K562 (cell line): ENCODE data around the gene MTG2. TPM values are rescaled to one million over a fixed set of nuclear protein-coding genes. Genes with fewer than 3 reads are reported as not detected.

Experiments used
- ATAC-seq: fragments of 200-7000 bp; cut with Tn5 transposase; 3 replicates; pipeline ENCODE4 v1.9.1; 2020; ENCODE audit warnings: moderate library complexity
- BruUV-seq: library from RNA; stranded (reverse); fragments of 400-500 nt; replicated peaks from 2 replicates; lab custom pipeline; 2021; lab: Mats Ljungman, UMichigan
- CTCF ChIA-PET: fragments of 300-600 bp; formaldehyde crosslinking; extraction: SDS; loops from one replicate; lab custom pipeline; 2021; ENCODE audit warnings: low intra/inter-chr PET ratio; lab: Yijun Ruan, JAX
- POLR2A ChIA-PET: fragments of 300-600, 350-650 bp; sonication (Branson Sonifier 250); formaldehyde crosslinking; extraction: SDS; loops from one replicate; lab custom pipeline; 2021; ENCODE audit warnings: antibody characterized with exemption, inconsistent platforms; lab: Yijun Ruan, JAX
- DNase-seq, 4 experiments: peaks; one replicate each; pipeline versions ENCODE4 v3.0.0 to v3.0.0-alpha.2; 2011 to 2018; ENCODE audit warnings: low spot score in 3 of 4, mixed read lengths in 3 of 4; ENCODE audit errors: extremely low read depth in 1 of 4
- FAIRE-seq: peaks from 2 replicates; lab custom pipeline; 2011; peaks lifted over from hg19 to GRCh38; lab: Jason Lieb, UNC
- H2AFZ ChIP-seq: 2 replicates; pipeline ENCODE4 v1.6.0; 2011; ENCODE audit warnings: low read depth, low read length, control low read depth, inconsistent platforms
- H3K27ac ChIP-seq: fragments of 200-600 bp; 3 replicates; pipeline ENCODE4 v1.8.0; 2011; ENCODE audit warnings: low read depth, mild to moderate bottlenecking, control low read depth, inconsistent platforms, low read length, moderate library complexity, mixed read lengths; ENCODE audit errors: extremely low read depth
- H3K27me3 ChIP-seq, 2 experiments: fragments of 300-600 bp in 1 of 2; 2 replicates in 1 of 2; 3 replicates in 1 of 2; pipeline versions ENCODE4 v1.6.0 to v1.8.0; 2011; ENCODE audit warnings: inconsistent platforms in 2 of 2, low read length in 2 of 2, mild to moderate bottlenecking in 1 of 2, mixed read lengths in 1 of 2, moderate library complexity in 1 of 2; ENCODE audit not compliant: control insufficient read depth in 2 of 2, insufficient read depth in 2 of 2
- H3K36me3 ChIP-seq: fragments of 300-600 bp; 3 replicates; pipeline ENCODE4 v1.8.0; 2011; ENCODE audit warnings: mild to moderate bottlenecking, low read length, inconsistent platforms; ENCODE audit not compliant: control insufficient read depth, insufficient read depth
- H3K4me1 ChIP-seq, 2 experiments: fragments of 200-600 bp in 1 of 2; replicated peaks in 1 of 2; 2 replicates in 1 of 2; 3 replicates in 1 of 2; pipeline versions ENCODE4 v1.5.1 to v1.8.0; 2011; ENCODE audit warnings: inconsistent platforms in 2 of 2, low read length in 2 of 2, mild to moderate bottlenecking in 1 of 2, mixed read lengths in 1 of 2, moderate library complexity in 1 of 2; ENCODE audit not compliant: control insufficient read depth in 2 of 2, insufficient read depth in 2 of 2
- H3K4me2 ChIP-seq: 2 replicates; pipeline ENCODE4 v1.6.1; 2011; ENCODE audit warnings: low read length, control low read depth, inconsistent platforms, mixed read lengths; ENCODE audit not compliant: insufficient read depth
- H3K4me3 ChIP-seq: fragments of 200-600 bp; sonication (generic), shearing (Covaris generic); 2 replicates; pipeline ENCODE4 v1.5.1; 2016; ENCODE audit warnings: control low read depth, inconsistent platforms
- H3K79me2 ChIP-seq: fragments of 200-600 bp; 3 replicates; pipeline ENCODE4 v1.8.0; 2011; ENCODE audit warnings: low read length, inconsistent platforms; ENCODE audit not compliant: control insufficient read depth, insufficient read depth
- H3K9ac ChIP-seq, 2 experiments: 2 replicates each; pipeline versions ENCODE4 v1.6.0 to v1.6.1; 2011; ENCODE audit warnings: low read depth in 2 of 2, low read length in 2 of 2, control low read depth in 1 of 2, inconsistent platforms in 1 of 2, mild to moderate bottlenecking in 1 of 2, mixed read lengths in 1 of 2; ENCODE audit not compliant: insufficient read depth in 1 of 2
- H3K9me1 ChIP-seq: one replicate; pipeline ENCODE4 v1.6.0; 2011; ENCODE audit warnings: inconsistent platforms, mild to moderate bottlenecking, low read length, moderate library complexity; ENCODE audit not compliant: control insufficient read depth, insufficient read depth
- H3K9me3 ChIP-seq: replicated peaks from 2 replicates; pipeline ENCODE4 v1.5.1; 2011; ENCODE audit warnings: low read depth, low read length, inconsistent platforms; ENCODE audit not compliant: control insufficient read depth, insufficient read depth
- H4K20me1 ChIP-seq: replicated peaks from 2 replicates; pipeline ENCODE4 v1.6.1; 2011; ENCODE audit warnings: low read length, inconsistent platforms, mixed read lengths; ENCODE audit not compliant: control insufficient read depth, insufficient read depth
- BRF2 ChIP-seq: IDR thresholded peaks from 3 replicates; pipeline ENCODE4 v1.6.1; 2011; ENCODE audit warnings: borderline replicate concordance, mild to moderate bottlenecking; ENCODE audit not compliant: insufficient read length, insufficient read depth
- DACH1 ChIP-seq: fragments of 450-650 bp; IDR thresholded peaks from 2 replicates; pipeline ENCODE4 v1.6.1; 2018; ENCODE audit not compliant: partially characterized antibody
- EGR1 ChIP-seq: fragments of 450-650 bp; conservative IDR thresholded peaks from 2 replicates; pipeline ENCODE4 v1.6.1; 2017; ENCODE audit warnings: mild to moderate bottlenecking
- KLF10 ChIP-seq: fragments of 250-450 bp; sonication (Bioruptor Pico); IDR thresholded peaks from 2 replicates; pipeline ENCODE4 v1.6.1; 2021; ENCODE audit warnings: matching md5 sums
- RERE ChIP-seq: sonication (generic); formaldehyde crosslinking; IDR thresholded peaks from 2 replicates; pipeline ENCODE4 v1.8.0; 2023; ENCODE audit warnings: missing genetic modification reagents, mild to moderate bottlenecking, borderline replicate concordance
- SAFB ChIP-seq: fragments of 200-400 bp; formaldehyde crosslinking; IDR thresholded peaks from 2 replicates; pipeline ENCODE4 v1.6.1; 2017; ENCODE audit warnings: low read depth, low read length, borderline replicate concordance
- SMAD4 ChIP-seq: fragments of 250-450 bp; sonication (Bioruptor Pico); conservative IDR thresholded peaks from 2 replicates; pipeline ENCODE4 v1.8.0; 2021; ENCODE audit warnings: inconsistent platforms, mild to moderate bottlenecking, moderate library complexity
- WGBS: fragments of 100-300 bp; shearing (Covaris generic); methylation state at CpG from one replicate; pipeline ENCODE4 v1.1.6; 2016; ENCODE audit warnings: low coverage, mixed read lengths; ENCODE audit not compliant: insufficient coverage; ENCODE audit errors: missing lambda C conversion rate; 5-methylcytosine and 5-hydroxymethylcytosine counted together
- in situ Hi-C: fragments of 300-500 bp; cut with MboI; formaldehyde crosslinking; loops from 4 replicates; pipeline ENCODE4 v1.15.0; 2018; ENCODE audit warnings: inconsistent platforms, mixed read lengths
- intact Hi-C: fragments of 100-400 bp; cut with micrococcal nuclease; formaldehyde crosslinking; loops from 2 replicates; pipeline ENCODE4 v1.14.2; 2022
- polyA plus RNA-seq, 8 experiments: library from polyadenylated mRNA; depleted of rRNA in 4 of 8; stranded (reverse) in 5 of 8; unstranded in 3 of 8; fragments of >200 nt; fragmentation: Nextera tagmentation in 2 of 8; fragmentation: Illumina TruSeq in 1 of 8; extraction: Ambion mirVana in 2 of 8; extraction: Trizol in 1 of 8; gene quantifications; 2 replicates each; pipeline versions ENCODE4 v1.2.1 to v1.2.3, GENCODE V29; 2011 to 2014; ENCODE audit warnings: inconsistent platforms in 1 of 8, missing spikeins in 1 of 8
- total RNA-seq, 7 experiments: library from RNA; depleted of rRNA in 6 of 7; stranded (reverse); fragments of >200 nt in 6 of 7; fragmentation: Illumina TruSeq in 2 of 7; extraction: Trizol in 2 of 7; gene quantifications; 2 replicates each; pipeline versions ENCODE4 v1.2.1 to v1.2.3, GENCODE V29; 2011 to 2021; ENCODE audit warnings: low replicate concordance in 1 of 7
- TF ChIP-seq, protein P1 (sequence below), 3 experiments: IDR thresholded peaks in 2 of 3; conservative IDR thresholded peaks in 1 of 3; 2 replicates each; pipeline ENCODE4 v1.5.1; 2011 to 2012; ENCODE audit warnings: low read length in 3 of 3, mild to moderate bottlenecking in 3 of 3, control low read depth in 2 of 3, improper control_type of control experiment in 1 of 3, inconsistent platforms in 1 of 3, low read depth in 1 of 3, mixed read lengths in 1 of 3, moderate library complexity in 1 of 3; ENCODE audit not compliant: insufficient read depth in 2 of 3
- TF ChIP-seq, protein P2 (sequence below): fragments of 450-650 bp; formaldehyde crosslinking; IDR thresholded peaks from 2 replicates; pipeline ENCODE4 v1.4.0; 2020; ENCODE audit warnings: mild to moderate bottlenecking, mixed read lengths

Gene MTG2
- total and polyA plus RNA-seq, 9 of the 15 experiments (the other 6 are each of a cell fraction or from before 2014, with no cell fraction given): 8.7 to 67.5 (median 44.5) TPM

DNA sequence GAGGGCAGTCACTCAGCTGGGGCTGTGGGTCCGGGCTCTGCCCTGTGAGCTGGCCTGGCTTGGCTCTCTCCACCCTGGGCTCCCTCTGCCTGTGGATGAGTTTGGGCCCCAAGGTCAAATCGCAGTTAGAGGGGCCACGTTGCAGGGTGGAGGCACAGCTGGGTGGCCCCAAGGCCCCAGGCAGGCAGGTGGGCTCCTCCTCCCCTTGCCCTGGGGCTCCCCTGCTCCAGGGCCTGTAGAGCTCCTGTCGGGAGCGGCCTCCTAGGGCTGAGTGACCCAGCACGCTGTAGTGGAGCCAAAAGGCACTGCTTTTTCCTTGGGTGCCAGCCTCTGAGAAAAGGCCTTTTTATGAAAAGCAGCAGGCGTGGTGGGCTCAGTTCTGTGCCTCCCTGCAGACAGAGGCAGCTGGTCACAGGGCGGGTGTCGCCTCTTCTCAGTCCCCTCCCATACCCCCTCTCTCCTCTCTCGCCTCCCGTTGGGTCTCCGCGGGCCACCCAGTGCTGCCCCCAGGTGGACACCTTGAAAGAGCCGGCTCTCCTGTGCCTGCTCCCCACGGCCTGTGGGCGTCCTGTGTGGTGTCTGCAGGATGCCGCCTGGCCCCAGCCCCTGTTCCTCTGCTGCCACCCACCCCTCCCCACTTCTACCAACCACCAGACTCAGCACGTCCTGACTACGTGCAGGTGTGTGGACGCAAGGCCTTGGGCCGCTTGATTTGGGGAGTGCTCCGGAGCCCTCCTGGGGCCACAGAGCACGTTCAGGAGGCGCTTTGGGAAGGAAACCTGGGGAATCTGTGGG is 26.0 kb upstream of the MTG2 start:
- H3K9me3 ChIP-seq: no peaks in the 10 kb centered on the region
- peaks cover 74% of the 10 kb centered on the region for H3K79me2 ChIP-seq
- intact Hi-C loops: loop anchor here (5.0 kb wide), 1 partner anchor 144 kb away; no protein-coding TSS in a partner anchor
- FAIRE-seq: peak; percentile 59
- ChIA-PET CTCF (interaction anchor here (0.7 to 3.3 kb wide), 3 partner anchors 24 to 148 kb away, joined by 3 to 12 read pairs (median 3); no protein-coding TSS in a partner anchor), POLR2A (interaction anchor here (0.6 to 0.7 kb wide), 2 partner anchors 18 to 90 kb away, joined by 3 read pairs; no protein-coding TSS in a partner anchor)
- no peak overlapping the region for H2AFZ ChIP-seq
- no peak overlapping the region for H3K4me2 ChIP-seq
- peak overlapping the region in 1 of 2 experiments; percentile 73; a peak in 2 of 4 replicates for H3K9ac ChIP-seq
- BruUV-seq: no TSS peak
- DNase-seq: peak; percentile 75 to 84 (median 80)
- H3K9me1 ChIP-seq: peaks cover 5% of the 10 kb centered on the region
- peak overlapping the region; percentile 24; the same call in 1 of the 3 replicates for H3K27ac ChIP-seq
- ATAC-seq: peak; percentile 99
- peaks cover 2 to 44% of the 10 kb centered on the region in 2 experiments; a peak in 3 of 5 replicates for H3K4me1 ChIP-seq
- H4K20me1 ChIP-seq: peaks cover 18% of the 10 kb centered on the region
- 58% methylated on average over 20 of the region's 24 CpGs for WGBS
- H3K4me3 ChIP-seq: no peak overlapping the region
- H3K36me3 ChIP-seq: peaks cover 93% of the 10 kb centered on the region; the same call in 2 of the 3 replicates
- H3K27me3 ChIP-seq: no peaks in the 10 kb centered on the region
- in situ Hi-C loops: no loop called here
- no peak for TF ChIP-seq KLF10 (CRISPR knock-in tag)
- TF ChIP-seq, protein P1, sequence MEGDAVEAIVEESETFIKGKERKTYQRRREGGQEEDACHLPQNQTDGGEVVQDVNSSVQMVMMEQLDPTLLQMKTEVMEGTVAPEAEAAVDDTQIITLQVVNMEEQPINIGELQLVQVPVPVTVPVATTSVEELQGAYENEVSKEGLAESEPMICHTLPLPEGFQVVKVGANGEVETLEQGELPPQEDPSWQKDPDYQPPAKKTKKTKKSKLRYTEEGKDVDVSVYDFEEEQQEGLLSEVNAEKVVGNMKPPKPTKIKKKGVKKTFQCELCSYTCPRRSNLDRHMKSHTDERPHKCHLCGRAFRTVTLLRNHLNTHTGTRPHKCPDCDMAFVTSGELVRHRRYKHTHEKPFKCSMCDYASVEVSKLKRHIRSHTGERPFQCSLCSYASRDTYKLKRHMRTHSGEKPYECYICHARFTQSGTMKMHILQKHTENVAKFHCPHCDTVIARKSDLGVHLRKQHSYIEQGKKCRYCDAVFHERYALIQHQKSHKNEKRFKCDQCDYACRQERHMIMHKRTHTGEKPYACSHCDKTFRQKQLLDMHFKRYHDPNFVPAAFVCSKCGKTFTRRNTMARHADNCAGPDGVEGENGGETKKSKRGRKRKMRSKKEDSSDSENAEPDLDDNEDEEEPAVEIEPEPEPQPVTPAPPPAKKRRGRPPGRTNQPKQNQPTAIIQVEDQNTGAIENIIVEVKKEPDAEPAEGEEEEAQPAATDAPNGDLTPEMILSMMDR (IDR thresholded peaks at IDR 0.05 in 2 of 3, conservative IDR thresholded peaks at IDR 0.05 in 1 of 3; ENCODE audit: insufficient read depth in 2 of 3, low read depth in 1 of 3, low read length in 3 of 3): peak; percentile 78 to 95 (median 83)
- TF ChIP-seq EGR1: 0 out of 2 replicates have a peak, but pooled peaks have one; percentile 39
- no peak for TF ChIP-seq SAFB
- TF ChIP-seq, protein P2, sequence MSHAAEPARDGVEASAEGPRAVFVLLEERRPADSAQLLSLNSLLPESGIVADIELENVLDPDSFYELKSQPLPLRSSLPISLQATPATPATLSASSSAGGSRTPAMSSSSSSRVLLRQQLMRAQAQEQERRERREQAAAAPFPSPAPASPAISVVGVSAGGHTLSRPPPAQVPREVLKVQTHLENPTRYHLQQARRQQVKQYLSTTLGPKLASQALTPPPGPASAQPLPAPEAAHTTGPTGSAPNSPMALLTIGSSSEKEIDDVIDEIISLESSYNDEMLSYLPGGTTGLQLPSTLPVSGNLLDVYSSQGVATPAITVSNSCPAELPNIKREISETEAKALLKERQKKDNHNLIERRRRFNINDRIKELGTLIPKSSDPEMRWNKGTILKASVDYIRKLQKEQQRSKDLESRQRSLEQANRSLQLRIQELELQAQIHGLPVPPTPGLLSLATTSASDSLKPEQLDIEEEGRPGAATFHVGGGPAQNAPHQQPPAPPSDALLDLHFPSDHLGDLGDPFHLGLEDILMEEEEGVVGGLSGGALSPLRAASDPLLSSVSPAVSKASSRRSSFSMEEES (CRISPR knock-in tag): no peak
- TF ChIP-seq RERE (CRISPR knock-in tag): no peak
- no peak for TF ChIP-seq BRF2
- no peak for TF ChIP-seq DACH1
- TF ChIP-seq SMAD4 (CRISPR knock-in tag): no peak
